Measurements from ENCODE around the gene LIMS3. TPM values are rescaled to one million over a fixed set of nuclear protein-coding genes. Genes with fewer than 3 reads are reported as not detected.

The LIMS3 gene
- total RNA-seq: 1.7 and 3.5 TPM in 2 replicates

DNA sequence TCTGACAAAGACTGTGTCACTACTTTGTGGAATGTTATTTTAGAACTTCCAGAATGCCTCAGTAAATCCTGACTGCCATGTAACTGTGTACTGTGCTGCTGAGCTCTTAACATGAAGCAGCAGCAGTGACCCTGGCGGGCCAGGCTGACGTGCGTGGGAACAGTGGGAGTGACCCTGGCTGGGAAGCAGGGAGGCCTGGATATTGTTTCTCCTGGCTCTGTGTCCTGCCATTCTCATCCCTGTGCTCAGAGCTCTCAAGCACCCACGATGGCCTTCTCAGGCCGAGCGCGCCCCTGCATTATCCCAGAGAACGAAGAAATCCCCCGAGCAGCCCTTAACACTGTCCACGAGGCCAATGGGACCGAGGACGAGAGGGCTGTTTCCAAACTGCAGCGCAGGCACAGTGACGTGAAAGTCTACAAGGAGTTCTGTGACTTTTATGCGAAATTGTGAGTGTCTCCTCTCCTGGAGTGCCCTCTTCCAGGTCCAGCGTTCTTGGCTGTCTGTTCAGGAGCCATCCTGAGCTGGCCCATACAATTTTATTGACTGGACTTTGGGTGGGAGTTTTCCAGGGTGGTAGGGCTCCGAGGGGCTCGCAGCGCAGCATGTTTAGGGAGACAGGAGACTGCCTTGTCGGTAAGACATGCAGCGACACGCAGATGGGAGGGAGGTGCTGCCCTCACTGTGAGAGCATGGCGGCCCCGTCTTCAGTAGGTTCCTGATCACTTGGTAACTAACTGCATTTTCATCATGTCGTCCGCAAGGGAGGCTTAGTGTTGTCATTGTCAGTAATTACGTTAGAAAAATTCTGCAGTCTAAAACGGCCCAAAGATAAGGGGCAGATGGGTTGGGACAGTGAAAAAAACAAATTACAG is at the start of gene LIMS3:
Gene LIMS3, plus strand, starts transcription at position 227 of the 875 bp plus-strand sequence. Its CDS starts 41 bp downstream, at position 268.

Other genes with a start within 250 kb of the LIMS3 start
- gene RGPD5, start 104.4 kb upstream of the LIMS3 start, total RNA-seq: 13.7 and 18.2 TPM in 2 replicates
- 1.2 and 2.9 TPM in 2 replicates for gene MALL, start 217.1 kb downstream of the LIMS3 start, total RNA-seq

All from placental epithelial cell (primary cell).